ENCODE data around the gene DAAM1.

Gene DAAM1

GRCh38 chr14:59283361-59283760 is 94.9 kb downstream of the DAAM1 start:
- no peaks in the 10 kb centered on the region for H3K36me3 ChIP-seq
- H3K9me3 ChIP-seq: no peaks in the 10 kb centered on the region
- H3K27me3 ChIP-seq: no peaks in the 10 kb centered on the region
- TF ChIP-seq CTCF (IDR thresholded peaks at IDR 0.05): no peak
- no peaks in the 10 kb centered on the region for H3K4me1 ChIP-seq (ENCODE audit: control insufficient read depth in 1 of 2, insufficient read depth in 1 of 2, low read depth in 1 of 2, low read length in 1 of 2)
- H3K27ac ChIP-seq: no peak overlapping the region
- H3K4me3 ChIP-seq (ENCODE audit: low read depth in 1 of 2, low read length in 1 of 2): no peak overlapping the region

- H3K4me3 ChIP-seq (ENCODE audit: low read depth in 1 of 2, low read length in 1 of 2): no peak overlapping the region
- H3K9me3 ChIP-seq: no peaks in the 10 kb centered on the region
- no peaks in the 10 kb centered on the region for H3K27me3 ChIP-seq
- no peaks in the 10 kb centered on the region for H3K4me1 ChIP-seq (ENCODE audit: control insufficient read depth in 1 of 2, insufficient read depth in 1 of 2, low read depth in 1 of 2, low read length in 1 of 2)
- TF ChIP-seq CTCF (IDR thresholded peaks at IDR 0.05): no peak
- no peaks in the 10 kb centered on the region for H3K36me3 ChIP-seq
- no peak overlapping the region for H3K27ac ChIP-seq
Observed at GRCh38 chr14:59284059-59284458, 95.6 kb downstream of the DAAM1 start.

- TF ChIP-seq CTCF (IDR thresholded peaks at IDR 0.05): no peak
- H3K4me1 ChIP-seq (ENCODE audit: control insufficient read depth in 1 of 2, insufficient read depth in 1 of 2, low read depth in 1 of 2, low read length in 1 of 2): no peaks in the 10 kb centered on the region
Observed at GRCh38 chr14:59292028-59292427, 103.6 kb downstream of the DAAM1 start.

GRCh38 chr14:59292921-59293534 is 104.6 kb downstream of the DAAM1 start:
- Histone ChIP-seq H3K27me3 (no peaks in the 10 kb centered on the region), H3K36me3 (no peaks in the 10 kb centered on the region), H3K4me3 (ENCODE audit: low read depth in 1 of 2, low read length in 1 of 2) (no peak overlapping the region), H3K4me1 (ENCODE audit: control insufficient read depth in 1 of 2, insufficient read depth in 1 of 2, low read depth in 1 of 2, low read length in 1 of 2) (no peaks in the 10 kb centered on the region), H3K9me3 (no peaks in the 10 kb centered on the region), H3K27ac (no peak overlapping the region)
- no peak for TF ChIP-seq CTCF (IDR thresholded peaks at IDR 0.05)

More at GRCh38 chr14:59292028-59292427, 103.6 kb downstream of the DAAM1 start:
- no peaks in the 10 kb centered on the region for H3K27me3 ChIP-seq
- H3K9me3 ChIP-seq: no peaks in the 10 kb centered on the region
- no peak overlapping the region for H3K27ac ChIP-seq
- no peak overlapping the region for H3K4me3 ChIP-seq (ENCODE audit: low read depth in 1 of 2, low read length in 1 of 2)
- no peaks in the 10 kb centered on the region for H3K36me3 ChIP-seq

- TF ChIP-seq CTCF (IDR thresholded peaks at IDR 0.05): no peak
- Histone ChIP-seq H3K36me3 (no peaks in the 10 kb centered on the region), H3K9me3 (no peaks in the 10 kb centered on the region), H3K4me3 (ENCODE audit: low read depth in 1 of 2, low read length in 1 of 2) (no peak overlapping the region), H3K27me3 (no peaks in the 10 kb centered on the region), H3K27ac (no peak overlapping the region), H3K4me1 (ENCODE audit: control insufficient read depth in 1 of 2, insufficient read depth in 1 of 2, low read depth in 1 of 2, low read length in 1 of 2) (no peaks in the 10 kb centered on the region)
Observed at GRCh38 chr14:59293935-59294661, 105.6 kb downstream of the DAAM1 start.

All from neutrophil (primary cell).